ENCODE data around the gene SPEF2.

SPEF2 gene

DNA sequence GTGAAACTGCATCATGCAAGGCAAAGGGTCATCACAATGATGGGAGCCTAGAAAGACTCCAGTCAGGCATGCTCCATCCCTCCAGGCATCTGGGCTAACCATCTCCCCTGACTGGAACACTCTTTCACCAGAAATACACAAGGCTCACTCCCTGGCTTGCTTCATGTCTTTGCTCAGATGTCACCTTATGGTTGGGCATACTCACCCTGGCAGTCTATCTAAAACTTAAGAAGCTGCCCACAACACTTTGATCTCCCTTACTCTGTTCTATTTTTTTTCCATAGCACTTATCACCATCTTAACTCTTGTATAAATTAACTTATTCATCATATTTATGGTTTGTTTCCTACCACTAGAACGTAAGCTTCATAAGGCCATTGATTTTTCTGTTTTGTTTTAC, 90.0 kb downstream of the SPEF2 start:
- DNase-seq (ENCODE audit: low read depth), result no peak

DNA sequence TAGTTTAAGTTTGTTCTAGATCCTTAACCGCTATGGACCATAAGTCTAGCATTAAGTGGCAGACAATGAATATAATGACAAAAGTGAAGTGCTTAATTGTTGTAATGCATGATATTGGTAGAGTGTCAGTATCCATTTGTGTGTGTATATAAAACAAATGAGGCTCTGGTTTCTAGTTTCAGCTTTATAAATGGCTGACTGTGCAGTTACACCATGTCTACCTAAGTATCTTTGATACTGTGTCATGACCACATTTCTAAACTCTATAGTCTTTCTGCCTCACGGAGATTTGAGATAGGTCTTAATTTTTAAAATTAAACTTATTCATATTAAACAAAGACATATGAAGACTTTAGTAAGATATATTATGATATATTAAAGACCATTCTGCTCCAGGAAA, 92.0 kb downstream of the SPEF2 start:
- DNase-seq (ENCODE audit: low read depth), result no peak

DNA sequence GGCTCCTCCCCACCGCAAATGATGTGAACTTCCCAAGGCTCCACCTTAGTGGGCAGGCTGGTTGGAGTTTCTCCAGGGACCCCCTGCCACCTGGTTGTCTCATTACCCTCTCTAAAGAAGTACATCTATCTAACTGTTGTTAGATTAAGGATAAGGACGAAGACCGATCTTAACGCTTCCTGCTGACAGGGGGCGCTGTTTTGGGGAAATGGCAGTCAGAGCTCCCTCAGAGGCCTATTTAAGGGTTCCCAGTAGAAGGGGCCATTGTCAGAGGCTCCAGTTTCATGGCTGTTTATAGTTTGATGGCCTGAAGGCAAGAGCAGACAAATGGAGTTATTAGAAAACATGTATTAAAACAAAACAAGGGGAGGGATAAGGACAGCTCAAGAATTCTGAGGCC, 100.1 kb downstream of the SPEF2 start:
- no peak for DNase-seq (ENCODE audit: low read depth)

DNA sequence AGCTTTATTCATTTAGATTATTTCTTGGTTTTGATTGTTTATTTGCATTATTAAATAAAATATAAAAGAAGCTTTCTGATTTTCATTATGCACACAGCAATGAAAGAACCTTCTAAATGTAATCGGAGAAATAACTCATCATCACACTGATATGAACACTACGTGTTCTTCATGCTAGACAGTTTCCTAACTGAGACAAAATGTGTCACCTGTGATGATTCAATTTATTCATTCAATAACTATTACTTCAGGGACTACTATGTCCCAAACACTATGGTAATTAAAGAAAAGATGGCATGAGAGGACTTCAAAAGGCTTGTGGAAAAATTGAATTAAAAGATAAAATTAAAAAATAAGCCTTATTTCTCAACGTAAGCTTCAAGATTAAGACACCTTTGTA, 118.1 kb downstream of the SPEF2 start:
- no peak for DNase-seq (ENCODE audit: low read depth)

DNA sequence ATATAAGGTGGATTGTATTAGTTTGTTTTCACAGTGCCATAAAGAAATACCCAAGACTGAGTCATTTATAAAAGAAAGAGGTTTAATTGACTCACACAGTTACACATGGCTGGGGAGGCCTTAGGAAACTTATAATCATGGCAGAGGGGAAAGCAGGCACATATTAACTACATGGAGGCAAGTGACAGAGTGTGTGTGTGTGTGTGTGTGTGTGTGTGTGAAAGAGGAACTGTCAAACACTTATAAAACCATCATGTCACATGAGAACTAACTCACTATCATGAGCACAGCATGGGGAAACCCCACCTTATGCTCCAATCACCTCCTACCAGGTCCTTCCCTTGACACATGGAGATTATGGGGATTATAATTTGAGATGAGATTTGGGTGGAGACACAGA, 118.6 kb downstream of the SPEF2 start:
- peak; percentile 36 for DNase-seq (ENCODE audit: low read depth)

DNA sequence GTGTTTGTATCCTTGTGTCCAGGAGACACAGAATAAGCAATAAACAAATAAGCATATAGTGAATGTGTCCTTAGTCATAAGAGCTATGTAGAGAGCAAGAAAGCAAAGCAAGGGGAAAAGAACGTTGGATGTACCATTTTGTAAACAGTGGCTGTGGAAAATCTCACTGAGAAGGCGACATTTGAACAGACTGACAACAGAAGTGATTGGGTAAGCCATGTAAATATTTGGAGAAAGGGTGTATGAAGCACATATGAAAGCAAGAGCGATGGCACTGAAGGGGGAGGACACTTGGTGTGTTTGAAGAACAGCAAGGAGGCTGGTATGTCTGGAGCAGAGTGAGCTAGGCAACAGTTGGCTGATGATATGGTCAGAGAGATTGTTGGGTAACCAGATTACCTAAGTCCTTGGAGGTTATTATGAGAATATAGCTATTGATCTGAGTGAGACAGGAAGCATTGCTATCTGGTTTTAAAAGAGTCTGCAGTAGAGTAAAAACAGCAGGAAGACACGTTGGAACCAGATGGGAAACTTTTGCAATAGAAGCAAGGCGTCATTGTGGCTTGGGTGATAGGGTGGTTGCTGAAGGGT, 123.6 kb downstream of the SPEF2 start:
- peak; percentile 57 for DNase-seq (ENCODE audit: low read depth)

DNA sequence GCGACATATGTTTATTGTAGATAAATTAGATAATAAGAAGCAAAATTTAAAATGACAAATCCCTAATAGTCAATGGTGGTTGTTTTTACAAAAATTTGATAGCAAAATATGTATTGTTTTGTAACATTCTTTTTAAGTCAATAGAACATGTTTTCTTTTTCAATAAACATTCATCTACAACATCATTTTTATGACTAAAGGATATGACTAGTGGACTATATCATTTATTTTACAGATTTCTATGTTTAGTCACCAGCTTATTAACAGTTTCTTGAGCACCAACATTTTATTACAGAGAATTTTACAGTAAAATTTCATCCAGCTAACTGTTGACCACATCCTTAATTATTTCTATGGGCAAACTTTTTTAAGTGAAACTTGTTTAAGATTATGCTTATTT, 124.3 kb downstream of the SPEF2 start:
- peak; percentile 57 for DNase-seq (ENCODE audit: low read depth)

DNA sequence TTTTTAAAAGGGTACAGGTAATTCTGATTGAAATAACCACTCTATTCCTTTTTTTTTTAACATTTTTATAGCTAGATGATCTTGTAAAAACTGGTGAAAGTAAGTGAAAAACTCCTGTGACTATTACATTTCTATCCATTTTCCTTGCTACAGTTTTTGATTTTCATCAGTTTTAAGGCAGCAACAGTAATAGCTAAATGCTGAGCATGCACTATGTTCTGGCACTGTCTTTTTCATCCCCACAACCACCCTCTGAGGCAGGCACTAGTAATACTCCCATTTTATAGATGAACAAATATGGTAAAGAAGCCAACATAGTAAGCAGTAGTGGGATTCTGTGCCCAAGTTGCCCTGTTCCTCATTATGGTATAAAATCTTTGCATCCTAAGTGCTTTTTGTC, 126.0 kb downstream of the SPEF2 start:
- no peak for DNase-seq (ENCODE audit: low read depth)

DNA sequence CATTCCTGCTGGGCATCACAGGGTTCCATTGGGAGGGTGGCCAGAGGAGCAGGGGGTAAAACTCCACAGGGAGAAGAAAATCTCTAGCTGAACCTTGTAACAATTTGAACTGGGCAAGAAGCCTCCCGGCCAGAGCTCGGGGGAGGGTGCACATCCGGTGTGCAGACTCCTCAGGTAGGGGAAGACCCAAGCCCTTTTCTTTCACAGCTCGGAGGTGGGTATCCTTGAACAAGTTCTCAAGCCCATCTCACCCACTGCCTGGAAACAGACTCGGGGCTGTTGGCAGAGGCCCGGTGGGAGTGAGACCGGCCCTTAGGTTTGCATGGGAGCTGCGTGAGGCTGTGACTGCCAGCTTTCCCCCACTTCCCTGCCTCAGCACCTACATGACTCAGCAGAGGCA, 127.5 kb downstream of the SPEF2 start:
- DNase-seq (ENCODE audit: low read depth), result no peak

DNA sequence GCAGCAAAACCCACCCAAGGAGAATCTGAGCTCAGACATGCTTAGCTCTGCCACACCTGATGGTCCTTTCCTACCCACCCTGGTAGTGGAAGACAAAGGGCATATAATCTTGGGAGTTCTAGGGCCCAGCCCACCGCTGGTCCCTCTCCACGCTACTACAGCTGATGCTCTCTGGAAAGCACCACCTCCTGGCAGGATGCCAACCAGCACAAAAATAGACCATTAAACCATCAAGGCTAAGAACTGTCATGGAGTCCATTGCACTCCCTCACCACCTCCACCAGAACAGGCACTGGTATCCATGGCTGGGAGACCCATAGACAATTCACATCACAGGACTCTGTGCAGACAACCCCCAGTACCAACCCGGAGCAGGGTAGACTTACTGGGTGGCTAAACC, 128.0 kb downstream of the SPEF2 start:
- no peak for DNase-seq (ENCODE audit: low read depth)

DNA sequence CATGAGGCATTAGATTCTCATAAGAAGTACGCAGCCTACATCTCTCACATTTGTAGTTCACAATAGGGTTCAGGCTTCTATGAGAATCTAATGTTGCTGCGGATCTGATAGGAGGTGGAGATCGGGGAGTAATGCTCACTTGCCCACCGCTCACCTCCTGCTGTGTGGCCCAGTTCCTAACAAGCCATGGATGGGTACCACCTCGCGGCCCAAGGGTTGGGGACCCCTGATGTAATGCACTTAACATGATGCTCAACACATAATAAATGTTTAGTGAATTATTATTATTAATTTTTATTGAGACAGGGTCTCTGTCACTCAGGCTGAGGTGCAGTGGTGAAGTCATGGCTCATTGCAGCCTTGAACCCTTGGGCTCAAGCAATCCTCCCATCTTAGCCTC, 134.3 kb downstream of the SPEF2 start:
- DNase-seq (ENCODE audit: low read depth), result no peak

DNA sequence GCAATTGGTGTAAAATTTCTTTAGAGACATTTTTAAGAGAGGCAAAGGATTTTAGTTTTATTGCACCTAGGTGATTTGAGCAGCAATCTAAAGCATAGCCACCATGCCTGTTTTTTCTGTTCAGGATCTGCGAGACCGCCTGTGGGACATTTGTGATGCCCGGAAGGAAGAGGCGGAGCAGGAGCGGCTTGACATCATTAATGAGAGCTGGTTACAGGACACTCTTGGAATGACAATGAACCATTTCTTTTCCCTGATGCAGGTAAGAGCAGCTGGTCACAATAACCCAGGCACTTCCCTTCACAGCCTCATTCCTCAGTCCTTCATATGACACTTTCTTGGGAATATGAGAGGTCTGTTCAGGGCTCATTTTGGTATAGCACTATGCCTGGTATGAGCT, 135.8 kb downstream of the SPEF2 start:
- DNase-seq (ENCODE audit: low read depth), result no peak

DNA sequence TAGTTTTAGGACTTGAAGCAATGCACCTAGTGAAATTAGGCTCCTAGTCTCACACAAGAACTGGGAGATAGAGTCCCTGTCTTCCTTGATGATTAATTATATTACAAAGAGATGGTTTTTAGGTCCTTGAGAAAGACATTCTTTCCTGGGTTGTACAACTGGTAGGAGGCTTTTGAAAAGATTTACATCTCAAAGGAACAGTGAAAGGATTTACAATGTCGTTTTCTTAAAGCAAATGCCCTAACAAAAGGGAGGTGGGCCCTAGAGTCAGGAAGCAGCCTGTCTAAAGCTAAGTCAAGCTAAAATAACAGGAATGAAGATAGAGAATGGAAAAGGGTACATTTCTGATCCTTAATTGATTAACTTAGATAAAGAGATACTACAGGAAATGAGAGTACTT, 136.8 kb downstream of the SPEF2 start:
- DNase-seq (ENCODE audit: low read depth), result no peak

DNA sequence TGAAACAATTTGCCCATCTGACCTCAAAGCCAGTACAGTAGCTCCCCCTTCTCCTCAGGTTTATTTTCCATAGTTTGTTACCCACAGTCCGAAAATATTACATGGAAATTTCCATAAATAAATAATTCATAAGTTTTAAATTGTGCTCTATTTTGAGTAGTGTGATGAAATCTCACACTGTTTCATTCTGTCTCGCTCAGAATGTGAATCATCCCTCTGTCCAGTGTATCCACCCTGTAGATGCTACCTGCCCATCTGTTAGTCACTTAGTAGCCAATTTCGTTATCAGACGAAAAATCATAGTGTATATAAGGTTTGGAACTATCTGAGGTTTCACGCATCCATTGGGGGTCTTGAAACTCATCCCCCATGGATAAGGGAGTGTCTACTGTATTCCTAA, 138.3 kb downstream of the SPEF2 start:
- DNase-seq (ENCODE audit: low read depth), result peak; percentile 6

DNA sequence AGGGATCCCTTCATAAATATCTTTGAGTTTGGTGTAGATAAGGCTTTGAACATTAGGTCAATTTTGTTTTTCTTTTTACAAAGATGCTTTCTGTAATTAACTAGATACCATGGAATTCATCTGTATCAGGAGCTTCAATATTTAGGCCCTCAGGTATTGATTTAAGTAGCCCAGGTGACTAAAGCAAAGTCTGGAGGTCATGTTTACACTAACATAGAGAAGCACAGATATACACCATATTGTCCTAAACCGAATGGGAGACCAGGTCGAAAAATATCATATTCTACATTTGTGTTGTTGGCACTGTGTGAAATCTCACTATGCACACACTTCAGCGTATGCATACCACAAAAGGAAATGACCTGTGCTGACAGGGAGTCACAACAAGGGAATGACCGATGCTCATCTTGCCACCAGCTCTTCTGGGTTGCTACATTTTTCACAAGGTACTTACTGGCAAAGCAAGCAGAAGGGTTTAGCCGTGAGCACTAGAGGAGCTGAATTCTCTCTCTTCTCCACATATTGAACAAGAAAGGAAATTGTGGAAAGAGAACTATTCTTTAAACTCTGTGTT, 140.6 kb downstream of the SPEF2 start:
- DNase-seq (ENCODE audit: low read depth), result no peak

DNA sequence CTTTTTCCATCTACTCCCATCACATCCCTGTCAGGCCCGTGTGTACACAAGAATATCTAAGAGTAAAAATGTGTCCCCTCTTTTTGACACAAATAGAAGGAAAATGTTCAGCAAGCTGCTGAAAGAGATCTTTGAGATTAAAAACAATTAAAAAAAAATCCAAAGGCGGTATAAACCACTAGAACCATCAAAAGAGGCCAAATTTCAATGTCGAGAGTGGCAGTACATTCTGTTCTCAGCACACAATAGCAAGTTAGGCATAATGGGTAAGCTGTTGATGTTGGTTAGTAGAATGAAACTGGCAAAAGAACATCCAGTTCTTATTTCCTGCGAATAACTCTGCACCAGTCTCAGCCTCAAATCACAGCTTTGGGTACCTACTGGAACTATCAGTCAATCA, 143.9 kb downstream of the SPEF2 start:
- no peak for DNase-seq (ENCODE audit: low read depth)

DNA sequence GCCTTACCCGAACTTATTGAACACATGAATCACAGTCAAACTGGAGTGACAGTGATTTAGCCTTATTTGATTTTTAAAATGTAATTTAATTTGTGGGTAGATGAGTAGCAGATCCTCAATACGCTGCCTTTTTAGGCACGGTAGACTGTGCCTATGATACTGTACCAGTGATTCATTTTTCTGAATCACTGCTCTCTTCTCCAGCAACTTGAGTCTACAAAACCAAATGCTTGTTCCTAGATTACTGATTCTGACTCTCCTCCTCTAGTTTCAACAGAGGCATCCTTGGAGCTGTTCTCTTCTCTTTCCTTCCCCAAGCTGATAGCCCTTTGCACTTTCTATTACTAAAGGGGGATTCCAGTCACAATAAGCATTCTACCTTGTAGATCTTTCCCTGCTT, 144.7 kb downstream of the SPEF2 start:
- DNase-seq (ENCODE audit: low read depth), result peak; percentile 48

DNA sequence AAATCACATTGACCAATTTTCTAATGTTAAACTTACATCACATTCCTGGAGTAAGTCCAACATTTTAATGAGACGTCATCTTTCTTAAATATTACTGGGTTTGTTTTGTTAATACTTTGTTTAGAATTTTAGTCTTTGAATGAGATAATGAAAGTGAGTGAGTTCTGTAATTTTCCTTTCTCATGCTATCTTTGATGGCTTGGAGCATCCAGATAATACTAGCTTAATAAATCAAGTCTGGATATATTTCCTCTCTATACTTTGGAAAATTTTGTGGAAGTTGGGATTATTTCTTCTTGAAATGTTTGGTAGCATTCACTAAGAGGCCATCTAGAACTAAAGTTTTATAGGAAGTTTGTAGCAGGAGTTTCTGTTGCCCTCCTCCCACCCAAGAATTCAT, 148.3 kb downstream of the SPEF2 start:
- no peak for DNase-seq (ENCODE audit: low read depth)

DNA sequence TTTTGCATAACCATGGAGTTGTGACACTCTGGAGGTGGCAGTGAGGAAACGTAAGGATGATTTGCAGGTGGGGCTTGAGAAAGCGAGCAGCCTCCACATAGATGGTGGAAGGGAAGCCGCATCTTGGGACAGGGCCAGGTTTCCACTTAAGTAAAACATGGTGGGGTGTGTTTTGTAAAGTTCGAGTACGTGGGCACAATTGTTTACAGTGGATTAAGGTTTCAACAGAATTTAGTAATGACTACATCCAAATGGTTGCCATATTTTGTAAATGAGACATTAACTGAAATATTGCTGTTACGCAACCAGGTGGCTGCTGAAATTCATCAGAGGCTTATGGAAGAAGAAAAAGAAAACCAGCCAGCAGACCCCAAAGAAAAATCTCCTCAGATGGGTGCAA, 153.6 kb downstream of the SPEF2 start:
- peak; percentile 97 for DNase-seq (ENCODE audit: low read depth)

DNA sequence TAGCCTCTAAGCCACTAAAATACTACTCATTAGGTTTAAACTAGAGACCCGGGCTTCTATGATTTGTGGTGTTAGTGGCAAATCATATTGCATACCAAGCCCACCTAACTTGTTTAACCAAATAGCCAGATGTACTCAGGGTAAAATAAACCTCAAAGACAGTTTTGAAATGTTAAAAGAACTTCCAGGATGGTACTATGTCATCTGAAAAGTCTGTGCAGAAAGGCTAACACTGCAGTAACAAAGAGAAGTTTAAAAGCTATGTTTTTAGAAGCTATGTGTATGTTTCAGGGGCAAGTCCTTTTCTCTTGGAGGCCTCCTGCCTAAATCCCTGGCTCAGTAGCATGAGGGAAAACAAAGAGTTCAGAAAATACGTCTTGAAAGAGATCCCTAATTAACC, 154.2 kb downstream of the SPEF2 start:
- no peak for DNase-seq (ENCODE audit: low read depth)

DNA sequence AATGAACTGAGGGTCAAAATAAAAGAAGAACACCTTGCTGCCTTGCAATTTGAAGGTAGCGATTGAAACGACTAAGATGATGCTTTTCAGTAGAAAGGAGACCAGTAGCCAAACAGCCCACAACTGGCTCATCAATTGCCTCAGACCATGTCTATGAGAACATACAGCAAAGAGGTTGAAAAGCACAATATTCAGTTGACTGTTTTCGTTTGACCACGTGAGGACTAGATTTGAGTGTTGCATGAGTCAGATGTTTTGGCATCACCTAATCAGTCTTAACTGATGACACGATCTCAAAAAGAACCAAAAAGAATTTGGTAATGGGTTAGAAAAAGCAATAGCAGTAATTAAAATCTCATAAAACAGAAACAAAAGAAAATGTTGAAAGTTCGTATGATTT, 156.3 kb downstream of the SPEF2 start:
- DNase-seq (ENCODE audit: low read depth), result peak; percentile 60

DNA sequence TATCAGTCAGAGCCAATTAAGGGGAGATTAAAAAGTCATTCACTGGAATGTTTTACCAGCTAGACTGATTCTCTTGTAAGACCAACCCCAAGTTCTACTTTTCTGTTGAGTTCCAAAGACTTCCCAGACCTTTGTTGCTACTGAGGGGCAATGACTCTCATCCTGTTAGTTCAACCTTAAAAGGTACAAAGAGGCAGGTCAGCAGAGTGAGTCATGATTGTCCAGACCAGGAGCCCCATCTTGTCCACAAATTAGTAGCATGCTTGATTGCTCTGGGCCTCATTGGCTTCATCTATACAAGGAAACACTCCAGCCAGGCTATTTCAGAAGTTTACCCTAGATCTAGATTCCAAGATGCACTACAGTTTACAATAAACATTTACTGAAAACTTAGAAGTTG, 159.1 kb downstream of the SPEF2 start:
- DNase-seq (ENCODE audit: low read depth), result peak; percentile 39

DNA sequence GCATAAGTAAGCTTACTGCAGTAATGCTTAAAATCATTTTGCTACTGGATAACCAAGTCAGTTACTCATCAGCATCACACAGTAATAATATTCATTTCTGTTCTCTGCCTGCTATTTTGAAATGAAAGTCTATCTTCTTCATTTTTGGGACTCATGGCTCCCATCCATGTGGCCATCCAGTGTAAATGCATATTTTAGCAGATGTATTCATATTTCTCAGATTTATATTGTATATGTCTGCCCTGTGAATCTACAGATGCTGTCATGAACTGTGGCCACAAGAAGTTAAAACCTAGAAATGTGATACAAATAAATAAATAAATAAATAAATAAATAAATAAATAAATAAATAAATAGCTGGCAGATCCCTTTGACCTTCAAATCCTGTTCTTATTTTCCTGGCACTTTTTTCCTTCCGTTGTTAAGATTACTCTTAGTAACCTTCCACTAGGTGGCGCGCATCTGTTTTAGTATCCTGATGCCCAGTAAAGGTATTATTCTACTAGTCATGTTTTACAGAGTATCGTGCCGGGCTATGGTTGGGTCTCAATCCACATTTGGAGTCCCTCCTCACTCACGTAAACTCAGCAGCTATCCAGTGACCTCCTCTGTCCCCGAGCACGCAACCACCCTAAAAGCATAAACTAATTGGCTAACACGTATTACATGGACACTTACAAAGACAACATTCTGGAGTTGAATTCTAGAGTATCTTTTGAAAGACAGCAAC, 159.9 kb downstream of the SPEF2 start:
- DNase-seq (ENCODE audit: low read depth), result peak; percentile 93

DNA sequence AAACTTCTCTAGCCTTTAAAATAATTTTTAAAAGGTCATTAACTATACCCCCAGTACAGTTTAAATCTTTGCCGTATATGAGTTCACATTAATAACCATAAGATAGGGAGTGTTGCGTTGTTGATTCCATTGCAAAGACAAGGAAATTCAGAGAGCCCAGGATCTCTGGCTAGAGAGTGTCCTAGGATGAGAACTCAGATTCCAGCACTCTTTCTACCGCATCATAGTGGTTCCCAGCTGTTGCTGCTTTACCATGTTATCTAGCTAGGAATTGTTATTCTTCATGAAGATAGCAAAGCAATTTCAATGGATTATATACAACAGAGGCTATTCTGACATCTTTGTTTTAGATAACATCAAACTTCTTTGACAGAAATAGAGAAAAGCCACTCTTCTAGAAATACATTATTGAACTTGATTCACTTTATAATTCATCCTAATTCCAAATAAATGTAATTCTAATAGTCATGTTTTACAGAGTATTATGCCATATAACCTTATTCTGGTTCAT, 160.7 kb downstream of the SPEF2 start:
- DNase-seq (ENCODE audit: low read depth), result no peak
